Measurements from ENCODE around the gene LUC7L.
"Not testable (repeated sequence)": the region's sequence is repeated elsewhere in the genome, so short reads cannot be mapped to it uniquely, and the experiment has no call there.

The LUC7L gene

GRCh38 chr16:228852-229730, at the start of gene LUC7L:
LUC7L (minus strand) TSS chr16:229449; CDS start chr16:229339, 110 bp downstream.
- peak; percentile 92 for DNase-seq

- DNase-seq = peak; percentile 46
Measured at GRCh38 chr16:278863-279366, 49.7 kb upstream of the LUC7L start.

- no peak for DNase-seq
Measured at GRCh38 chr16:276426-277077, 47.3 kb upstream of the LUC7L start.

- DNase-seq = no peak
Measured at GRCh38 chr16:275786-276232, 46.6 kb upstream of the LUC7L start, which contains the start of gene RGS11. RGS11 (minus strand) TSS chr16:275944; CDS start chr16:275911, 33 bp downstream.

- DNase-seq = no peak
Measured at GRCh38 chr16:275041-275641, 45.9 kb upstream of the LUC7L start.

GRCh38 chr16:273547-274421, 44.5 kb upstream of the LUC7L start:
- no peak for DNase-seq

GRCh38 chr16:272633-273546, 43.6 kb upstream of the LUC7L start:
- no peak for DNase-seq

- DNase-seq = no peak
Measured at GRCh38 chr16:270381-271255, 41.4 kb upstream of the LUC7L start.

GRCh38 chr16:269061-269796, 40.0 kb upstream of the LUC7L start:
- no peak for DNase-seq

- DNase-seq = peak; percentile 55
Measured at GRCh38 chr16:268141-269053, 39.1 kb upstream of the LUC7L start.

- not testable (repeated sequence) for DNase-seq
Measured at GRCh38 chr16:267562-267961, 38.3 kb upstream of the LUC7L start.

GRCh38 chr16:266258-267164, 37.3 kb upstream of the LUC7L start:
- DNase-seq = no peak

GRCh38 chr16:265711-266110, 36.5 kb upstream of the LUC7L start:
- DNase-seq = no peak

GRCh38 chr16:265002-265529, 35.8 kb upstream of the LUC7L start:
- DNase-seq = no peak

GRCh38 chr16:264440-264951, 35.2 kb upstream of the LUC7L start:
- no peak for DNase-seq

GRCh38 chr16:263944-264343, 34.7 kb upstream of the LUC7L start:
- DNase-seq = no peak
